ENCODE measurements around the gene XAB2.

XAB2 gene

DNA sequence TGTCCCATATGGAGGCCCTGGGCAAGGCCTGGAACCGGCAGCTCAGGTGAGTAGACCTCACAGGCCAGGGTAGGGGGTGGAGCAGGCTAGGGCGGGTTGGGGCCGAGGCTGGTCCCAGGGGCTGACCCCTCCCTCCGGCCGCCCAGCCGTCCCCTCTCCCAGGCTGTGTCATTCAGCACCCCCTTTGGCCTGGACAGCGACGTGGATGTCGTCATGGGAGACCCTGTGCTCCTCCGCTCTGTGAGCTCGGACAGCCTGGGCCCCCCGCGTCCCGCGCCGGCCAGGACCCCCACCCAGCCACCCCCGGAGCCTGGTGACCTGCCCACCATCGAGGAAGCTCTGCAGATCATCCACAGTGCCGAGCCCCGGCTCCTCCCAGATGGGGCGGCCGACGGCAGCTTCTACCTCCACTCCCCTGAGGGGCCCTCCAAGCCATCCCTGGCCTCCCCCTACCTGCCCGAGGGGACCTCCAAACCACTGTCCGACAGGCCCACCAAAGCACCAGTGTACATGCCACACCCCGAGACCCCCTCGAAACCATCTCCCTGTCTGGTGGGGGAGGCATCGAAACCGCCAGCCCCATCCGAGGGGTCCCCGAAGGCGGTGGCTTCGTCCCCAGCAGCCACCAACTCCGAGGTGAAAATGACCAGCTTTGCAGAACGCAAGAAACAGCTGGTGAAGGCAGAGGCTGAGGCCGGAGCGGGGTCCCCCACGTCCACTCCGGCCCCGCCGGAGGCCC is 17.6 kb downstream of the XAB2 start:
- H3K4me3 ChIP-seq (ENCODE audit: control insufficient read depth in 1 of 7, extremely low read depth in 1 of 7, insufficient read depth in 4 of 7, low read depth in 2 of 7, low read length in 6 of 7): no peak overlapping the region
- no peaks in the 10 kb centered on the region for H3K9me3 ChIP-seq (ENCODE audit: control extremely low read depth in 1 of 5, control insufficient read depth in 4 of 5, insufficient read depth in 2 of 5, low read depth in 1 of 5, low read length in 4 of 5)
- no peak overlapping the region for H3K27ac ChIP-seq (ENCODE audit: insufficient read depth in 1 of 2, low read depth in 1 of 2, low read length in 2 of 2, poor library complexity in 1 of 2, severe bottlenecking in 2 of 2)
- H3K4me1 ChIP-seq (ENCODE audit: control extremely low read depth in 1 of 4, control insufficient read depth in 4 of 4, insufficient read depth in 4 of 4, low read length in 3 of 4): no peaks in the 10 kb centered on the region
- H3K27me3 ChIP-seq (replicated peaks in 2 of 5; ENCODE audit: control insufficient read depth in 4 of 5, insufficient read depth in 5 of 5, low read length in 4 of 5): no peaks in the 10 kb centered on the region
- no peak for DNase-seq
- WGBS (ENCODE audit: insufficient coverage): 96% methylated on average over 41 of the region's 41 CpGs
- ChIA-PET POLR2A (no interaction called here), CTCF (no interaction called here)
- no peaks in the 10 kb centered on the region for H3K36me3 ChIP-seq (ENCODE audit: control insufficient read depth in 4 of 4, insufficient read depth in 4 of 4, low read length in 3 of 4)

- no peaks in the 10 kb centered on the region for H3K9me3 ChIP-seq (ENCODE audit: control extremely low read depth in 1 of 5, control insufficient read depth in 4 of 5, insufficient read depth in 2 of 5, low read depth in 1 of 5, low read length in 4 of 5)
- H3K27me3 ChIP-seq (replicated peaks in 2 of 5; ENCODE audit: control insufficient read depth in 4 of 5, insufficient read depth in 5 of 5, low read length in 4 of 5): no peaks in the 10 kb centered on the region
- no peak overlapping the region for H3K4me3 ChIP-seq (ENCODE audit: control insufficient read depth in 1 of 7, extremely low read depth in 1 of 7, insufficient read depth in 4 of 7, low read depth in 2 of 7, low read length in 6 of 7)
- CTCF ChIA-PET: no interaction called here
- no peaks in the 10 kb centered on the region for H3K36me3 ChIP-seq (ENCODE audit: control insufficient read depth in 4 of 4, insufficient read depth in 4 of 4, low read length in 3 of 4)
- POLR2A ChIA-PET: no interaction called here
- DNase-seq: no peak
- 95% methylated on average over 18 of the region's 31 CpGs for WGBS (ENCODE audit: insufficient coverage)
- H3K27ac ChIP-seq (ENCODE audit: insufficient read depth in 1 of 2, low read depth in 1 of 2, low read length in 2 of 2, poor library complexity in 1 of 2, severe bottlenecking in 2 of 2): no peak overlapping the region
- no peaks in the 10 kb centered on the region for H3K4me1 ChIP-seq (ENCODE audit: control extremely low read depth in 1 of 4, control insufficient read depth in 4 of 4, insufficient read depth in 4 of 4, low read length in 3 of 4)
Observed at GRCh38 chr19:7610491-7611240, 18.7 kb downstream of the XAB2 start.

- H3K9me3 ChIP-seq (ENCODE audit: control extremely low read depth in 1 of 5, control insufficient read depth in 4 of 5, insufficient read depth in 2 of 5, low read depth in 1 of 5, low read length in 4 of 5): no peaks in the 10 kb centered on the region
- H3K27me3 ChIP-seq (replicated peaks in 2 of 5; ENCODE audit: control insufficient read depth in 4 of 5, insufficient read depth in 5 of 5, low read length in 4 of 5): peaks cover 0 to 3% (median 0%) of the 10 kb centered on the region in 5 experiments
- no peak for DNase-seq
- over 99% methylated on average over 17 of the region's 25 CpGs for WGBS (ENCODE audit: insufficient coverage)
- POLR2A ChIA-PET: no interaction called here
- H3K4me3 ChIP-seq (ENCODE audit: control insufficient read depth in 1 of 7, extremely low read depth in 1 of 7, insufficient read depth in 4 of 7, low read depth in 2 of 7, low read length in 6 of 7): no peak overlapping the region
- no peak overlapping the region for H3K27ac ChIP-seq (ENCODE audit: insufficient read depth in 1 of 2, low read depth in 1 of 2, low read length in 2 of 2, poor library complexity in 1 of 2, severe bottlenecking in 2 of 2)
- no peaks in the 10 kb centered on the region for H3K4me1 ChIP-seq (ENCODE audit: control extremely low read depth in 1 of 4, control insufficient read depth in 4 of 4, insufficient read depth in 4 of 4, low read length in 3 of 4)
- no peaks in the 10 kb centered on the region for H3K36me3 ChIP-seq (ENCODE audit: control insufficient read depth in 4 of 4, insufficient read depth in 4 of 4, low read length in 3 of 4)
- CTCF ChIA-PET: no interaction called here
Observed at GRCh38 chr19:7607874-7608560, 21.3 kb downstream of the XAB2 start.

DNA sequence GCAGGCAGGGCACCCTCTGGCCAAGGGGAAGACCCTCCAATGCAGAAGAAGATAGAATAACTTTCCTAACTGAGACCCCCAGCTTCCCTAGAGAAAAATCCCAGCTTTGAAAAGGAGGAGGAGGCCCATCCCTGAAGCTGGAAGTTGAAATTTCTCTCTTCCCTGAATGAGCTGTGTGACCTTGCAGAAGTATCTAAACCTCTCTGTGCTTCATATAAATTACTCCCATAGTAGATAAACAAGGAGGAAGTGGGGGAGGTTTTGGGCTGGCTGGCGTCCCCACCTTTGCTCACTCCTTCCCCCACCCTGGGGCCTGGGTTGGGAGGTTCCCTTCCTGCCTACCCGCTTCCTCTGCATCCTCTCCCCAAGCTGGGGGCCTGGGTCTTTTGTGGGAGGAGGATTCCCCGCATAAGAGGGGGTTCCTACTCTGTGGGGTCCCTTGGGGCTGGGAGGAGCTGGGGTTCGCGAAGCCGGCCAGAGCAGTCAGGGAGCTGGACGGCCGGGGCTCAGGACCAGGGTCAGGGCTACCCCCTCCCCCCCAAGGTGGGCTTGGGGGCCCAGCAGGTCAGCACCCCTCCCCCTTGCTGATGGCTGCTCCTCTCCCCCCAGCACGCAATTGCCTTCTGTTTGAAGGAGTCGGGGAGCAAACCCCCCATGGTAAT is 22.0 kb downstream of the XAB2 start:
- WGBS (ENCODE audit: insufficient coverage): no CpG with 5 or more reads among the region's 10 CpGs
- no peak for DNase-seq
- Histone ChIP-seq H3K27me3 (replicated peaks in 2 of 5; ENCODE audit: control insufficient read depth in 4 of 5, insufficient read depth in 5 of 5, low read length in 4 of 5) (peaks cover 0 to 3% (median 0%) of the 10 kb centered on the region in 5 experiments), H3K36me3 (ENCODE audit: control insufficient read depth in 4 of 4, insufficient read depth in 4 of 4, low read length in 3 of 4) (no peaks in the 10 kb centered on the region), H3K4me1 (ENCODE audit: control extremely low read depth in 1 of 4, control insufficient read depth in 4 of 4, insufficient read depth in 4 of 4, low read length in 3 of 4) (no peaks in the 10 kb centered on the region), H3K9me3 (ENCODE audit: control extremely low read depth in 1 of 5, control insufficient read depth in 4 of 5, insufficient read depth in 2 of 5, low read depth in 1 of 5, low read length in 4 of 5) (no peaks in the 10 kb centered on the region), H3K4me3 (ENCODE audit: control insufficient read depth in 1 of 7, extremely low read depth in 1 of 7, insufficient read depth in 4 of 7, low read depth in 2 of 7, low read length in 6 of 7) (no peak overlapping the region), H3K27ac (ENCODE audit: insufficient read depth in 1 of 2, low read depth in 1 of 2, low read length in 2 of 2, poor library complexity in 1 of 2, severe bottlenecking in 2 of 2) (no peak overlapping the region)
- CTCF ChIA-PET: interaction anchor here (0.5 kb wide), 1 partner anchor 403 kb away, joined by 4 read pairs; no protein-coding TSS in a partner anchor
- POLR2A ChIA-PET: no interaction called here

- DNase-seq: no peak
- 97% methylated on average over 14 of the region's 17 CpGs for WGBS (ENCODE audit: insufficient coverage)
Observed at GRCh38 chr19:7606289-7606688, 23.1 kb downstream of the XAB2 start.

DNA sequence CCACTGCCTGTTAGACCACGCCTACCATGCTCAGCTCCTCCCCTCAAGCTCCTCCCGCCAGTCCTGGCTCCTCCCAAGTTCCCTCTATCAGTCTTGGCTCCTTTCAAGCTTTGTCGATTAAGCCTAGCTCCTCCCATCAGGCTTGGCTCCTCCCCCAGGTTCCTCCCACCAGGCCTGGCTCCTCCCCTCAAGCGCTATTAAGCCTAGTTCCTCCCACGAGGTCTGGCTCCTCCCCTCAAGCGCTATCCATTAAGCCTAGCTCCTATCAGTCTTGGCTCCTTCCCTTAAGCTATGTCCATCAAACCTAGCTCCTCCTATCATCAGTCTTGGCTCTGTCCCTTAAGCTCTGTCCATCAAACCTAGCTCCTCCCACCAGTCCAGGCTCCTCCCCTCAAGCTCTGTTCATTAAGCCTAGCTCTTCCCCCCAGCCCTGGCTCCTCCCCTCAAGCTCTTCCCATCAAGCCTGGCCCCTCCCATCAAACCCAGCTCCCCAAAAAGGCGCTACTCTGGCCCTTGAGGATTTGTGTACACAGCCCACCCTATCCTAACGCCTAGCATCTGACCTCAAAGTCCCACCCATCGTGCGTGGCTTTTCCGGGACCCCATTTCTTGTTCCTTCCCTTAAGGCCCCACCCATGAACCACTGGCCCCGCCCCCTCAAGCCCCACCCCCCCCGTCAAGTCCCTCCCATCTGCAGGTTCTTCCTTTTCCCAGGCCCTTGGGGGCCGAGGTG is 23.7 kb downstream of the XAB2 start:
- peak; percentile 60 to 75 (median 74) for DNase-seq
- H3K4me3 ChIP-seq (ENCODE audit: control insufficient read depth in 1 of 7, extremely low read depth in 1 of 7, insufficient read depth in 4 of 7, low read depth in 2 of 7, low read length in 6 of 7): no peak overlapping the region
- H3K36me3 ChIP-seq (ENCODE audit: control insufficient read depth in 4 of 4, insufficient read depth in 4 of 4, low read length in 3 of 4): no peaks in the 10 kb centered on the region
- ChIA-PET CTCF (no interaction called here), POLR2A (interaction anchor here (0.6 kb wide), 1 partner anchor 157 kb away, joined by 4 read pairs; no protein-coding TSS in a partner anchor)
- no peaks in the 10 kb centered on the region for H3K9me3 ChIP-seq (ENCODE audit: control extremely low read depth in 1 of 5, control insufficient read depth in 4 of 5, insufficient read depth in 2 of 5, low read depth in 1 of 5, low read length in 4 of 5)
- 86% methylated on average over 6 of the region's 14 CpGs for WGBS (ENCODE audit: insufficient coverage)
- H3K4me1 ChIP-seq (ENCODE audit: control extremely low read depth in 1 of 4, control insufficient read depth in 4 of 4, insufficient read depth in 4 of 4, low read length in 3 of 4): no peaks in the 10 kb centered on the region
- H3K27me3 ChIP-seq (replicated peaks in 2 of 5; ENCODE audit: control insufficient read depth in 4 of 5, insufficient read depth in 5 of 5, low read length in 4 of 5): peaks cover 0 to 3% (median 0%) of the 10 kb centered on the region in 5 experiments
- H3K27ac ChIP-seq (ENCODE audit: insufficient read depth in 1 of 2, low read depth in 1 of 2, low read length in 2 of 2, poor library complexity in 1 of 2, severe bottlenecking in 2 of 2): no peak overlapping the region

More at GRCh38 chr19:7606289-7606688, 23.1 kb downstream of the XAB2 start:
- H3K4me1 ChIP-seq (ENCODE audit: control extremely low read depth in 1 of 4, control insufficient read depth in 4 of 4, insufficient read depth in 4 of 4, low read length in 3 of 4): no peaks in the 10 kb centered on the region
- no peaks in the 10 kb centered on the region for H3K36me3 ChIP-seq (ENCODE audit: control insufficient read depth in 4 of 4, insufficient read depth in 4 of 4, low read length in 3 of 4)
- no peak overlapping the region for H3K4me3 ChIP-seq (ENCODE audit: control insufficient read depth in 1 of 7, extremely low read depth in 1 of 7, insufficient read depth in 4 of 7, low read depth in 2 of 7, low read length in 6 of 7)
- H3K27me3 ChIP-seq (replicated peaks in 2 of 5; ENCODE audit: control insufficient read depth in 4 of 5, insufficient read depth in 5 of 5, low read length in 4 of 5): peaks cover 0 to 3% (median 0%) of the 10 kb centered on the region in 5 experiments
- H3K27ac ChIP-seq (ENCODE audit: insufficient read depth in 1 of 2, low read depth in 1 of 2, low read length in 2 of 2, poor library complexity in 1 of 2, severe bottlenecking in 2 of 2): no peak overlapping the region
- POLR2A ChIA-PET: no interaction called here
- CTCF ChIA-PET: no interaction called here
- H3K9me3 ChIP-seq (ENCODE audit: control extremely low read depth in 1 of 5, control insufficient read depth in 4 of 5, insufficient read depth in 2 of 5, low read depth in 1 of 5, low read length in 4 of 5): no peaks in the 10 kb centered on the region
